Neural progenitor cell (in vitro differentiated cells): ENCODE data around the gene PPP2R5D. TPM values are rescaled to one million over a fixed set of nuclear protein-coding genes. Genes with fewer than 3 reads are reported as not detected.
A peak's percentile ranks its signal among the peaks of the same experiment; 100 is the strongest.

Experiments
- DNase-seq: peaks from one replicate; pipeline ENCODE4 v3.0.0-alpha.2; 2016; ENCODE audit warnings: low spot score
- H2AFZ ChIP-seq: fragments of 200-600 bp; sonication (generic); replicated peaks from 2 replicates; pipeline ENCODE4 v1.6.1; 2016; ENCODE audit warnings: antibody characterized with exemption
- H3F3A ChIP-seq: fragments of 200-600 bp; sonication (generic); 2 replicates; pipeline ENCODE4 v1.6.1; 2016; ENCODE audit warnings: antibody characterized with exemption, low read depth
- H3K27ac ChIP-seq: fragments of 200-600 bp; sonication (generic); 2 replicates; pipeline ENCODE4 v1.5.1; 2016; ENCODE audit warnings: mild to moderate bottlenecking
- H3K27me3 ChIP-seq: fragments of 200-600 bp; sonication (generic); 2 replicates; pipeline ENCODE4 v1.6.1; 2016; ENCODE audit warnings: mild to moderate bottlenecking, moderate library complexity
- H3K36me3 ChIP-seq: fragments of 200-600 bp; sonication (generic); 2 replicates; pipeline ENCODE4 v1.5.1; 2016
- H3K4me1 ChIP-seq: fragments of 200-600 bp; sonication (generic); 2 replicates; pipeline ENCODE4 v1.6.1; 2016; ENCODE audit warnings: mixed run types
- H3K4me2 ChIP-seq: fragments of 200-600 bp; sonication (generic); 2 replicates; pipeline ENCODE4 v1.6.1; 2016
- H3K4me3 ChIP-seq: fragments of 200-600 bp; sonication (generic); 2 replicates; pipeline ENCODE4 v1.5.1; 2016
- H3K79me2 ChIP-seq: fragments of 200-600 bp; sonication (generic); 2 replicates; pipeline ENCODE4 v1.6.1; 2016; ENCODE audit warnings: low read depth
- H3K9ac ChIP-seq: fragments of 200-600 bp; sonication (generic); 2 replicates; pipeline ENCODE4 v1.6.1; 2016
- H3K9me3 ChIP-seq: fragments of 200-600 bp; sonication (generic); 2 replicates; pipeline ENCODE4 v1.5.1; 2016; ENCODE audit warnings: low read depth
- H4K20me1 ChIP-seq: fragments of 200-600 bp; sonication (generic); 2 replicates; pipeline ENCODE4 v1.6.1; 2016; ENCODE audit warnings: low read depth
- H3K27ac Mint-ChIP-seq: 3 replicates; pipeline ENCODE4 v1.8.0; 2021; ENCODE audit warnings: mixed read lengths
- H3K27me3 Mint-ChIP-seq: 2 replicates; pipeline ENCODE4 v1.8.0; 2022; ENCODE audit warnings: low read depth, mild to moderate bottlenecking, inconsistent platforms, moderate library complexity, mixed read lengths; ENCODE audit not compliant: insufficient read depth
- H3K36me3 Mint-ChIP-seq: 3 replicates; pipeline ENCODE4 v1.8.0; 2021; ENCODE audit warnings: mixed read lengths
- H3K4me1 Mint-ChIP-seq: 3 replicates; pipeline ENCODE4 v1.8.0; 2021; ENCODE audit warnings: mixed read lengths
- H3K4me3 Mint-ChIP-seq: 3 replicates; pipeline ENCODE4 v1.8.0; 2021; ENCODE audit warnings: mild to moderate bottlenecking, moderate library complexity, mixed read lengths
- H3K9me3 Mint-ChIP-seq: 3 replicates; pipeline ENCODE4 v1.8.0; 2020; ENCODE audit warnings: mixed read lengths
- EZH2 ChIP-seq: fragments of 200-600 bp; sonication (generic); IDR thresholded peaks from 2 replicates; pipeline ENCODE4 v1.6.1; 2017; ENCODE audit warnings: antibody characterized with exemption, mild to moderate bottlenecking, moderate library complexity
- EZH2phosphoT487 ChIP-seq: fragments of 200-600 bp; sonication (generic); IDR thresholded peaks from 2 replicates; pipeline ENCODE4 v1.6.1; 2017; ENCODE audit warnings: antibody characterized with exemption
- total RNA-seq: library from RNA; depleted of rRNA; stranded (reverse); fragments of >200 nt; gene quantifications from 2 replicates; pipeline ENCODE4 v1.2.3, GENCODE V29; 2015; ENCODE audit warnings: low replicate concordance
- TF ChIP-seq, protein P1 (sequence below): fragments of 200-600 bp; sonication (generic); IDR thresholded peaks from 2 replicates; pipeline ENCODE4 v1.5.1; 2017; ENCODE audit warnings: antibody characterized with exemption, mild to moderate bottlenecking

PPP2R5D gene
- total RNA-seq, 1 donor from 2014 or later, result 75.0 TPM

DNA sequence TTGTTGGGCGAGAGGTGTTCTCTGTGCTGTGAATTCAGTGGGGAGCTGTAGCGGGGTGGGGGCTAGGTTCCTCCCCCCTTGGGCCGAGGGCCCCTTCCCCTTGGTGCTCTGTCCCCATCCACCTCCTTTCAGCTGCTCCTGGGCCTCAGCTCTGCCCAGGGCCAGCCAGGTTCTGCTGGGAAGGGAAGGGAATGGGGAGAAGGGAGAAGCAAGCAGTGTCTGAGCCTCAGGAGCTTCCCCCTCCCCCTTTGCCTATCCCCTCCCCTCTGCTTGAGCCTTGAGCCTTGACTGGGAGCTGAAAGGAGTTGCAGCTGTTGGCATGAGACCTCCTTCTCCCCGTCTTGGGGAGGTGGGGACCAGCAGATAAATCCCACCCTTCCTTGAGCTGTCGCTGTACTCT, 36.5 kb downstream of the PPP2R5D start:
- Histone ChIP-seq H4K20me1 (peaks cover 10% of the 10 kb centered on the region), H2AFZ (peak overlapping the region; percentile 45), H3K9ac (peak overlapping the region; percentile 76), H3F3A (peaks cover 31% of the 10 kb centered on the region), H3K36me3 (no peaks in the 10 kb centered on the region), H3K79me2 (peaks cover 56% of the 10 kb centered on the region), H3K27me3 (no peaks in the 10 kb centered on the region), H3K9me3 (no peaks in the 10 kb centered on the region), H3K4me2 (peak overlapping the region; percentile 84), H3K4me1 (peaks cover 9% of the 10 kb centered on the region), H3K4me3 (peak overlapping the region; percentile 91), H3K27ac (peak overlapping the region; percentile 20)
- no peak for TF ChIP-seq EZH2
- no peak overlapping the region for H3K27ac Mint-ChIP-seq
- H3K4me1 Mint-ChIP-seq, result peaks cover 8% of the 10 kb centered on the region
- peak; percentile 50 for DNase-seq
- peaks cover 7% of the 10 kb centered on the region for H3K27me3 Mint-ChIP-seq
- no peaks in the 10 kb centered on the region for H3K9me3 Mint-ChIP-seq
- peaks cover 8% of the 10 kb centered on the region for H3K36me3 Mint-ChIP-seq
- H3K4me3 Mint-ChIP-seq, result peak overlapping the region; percentile 99

DNA sequence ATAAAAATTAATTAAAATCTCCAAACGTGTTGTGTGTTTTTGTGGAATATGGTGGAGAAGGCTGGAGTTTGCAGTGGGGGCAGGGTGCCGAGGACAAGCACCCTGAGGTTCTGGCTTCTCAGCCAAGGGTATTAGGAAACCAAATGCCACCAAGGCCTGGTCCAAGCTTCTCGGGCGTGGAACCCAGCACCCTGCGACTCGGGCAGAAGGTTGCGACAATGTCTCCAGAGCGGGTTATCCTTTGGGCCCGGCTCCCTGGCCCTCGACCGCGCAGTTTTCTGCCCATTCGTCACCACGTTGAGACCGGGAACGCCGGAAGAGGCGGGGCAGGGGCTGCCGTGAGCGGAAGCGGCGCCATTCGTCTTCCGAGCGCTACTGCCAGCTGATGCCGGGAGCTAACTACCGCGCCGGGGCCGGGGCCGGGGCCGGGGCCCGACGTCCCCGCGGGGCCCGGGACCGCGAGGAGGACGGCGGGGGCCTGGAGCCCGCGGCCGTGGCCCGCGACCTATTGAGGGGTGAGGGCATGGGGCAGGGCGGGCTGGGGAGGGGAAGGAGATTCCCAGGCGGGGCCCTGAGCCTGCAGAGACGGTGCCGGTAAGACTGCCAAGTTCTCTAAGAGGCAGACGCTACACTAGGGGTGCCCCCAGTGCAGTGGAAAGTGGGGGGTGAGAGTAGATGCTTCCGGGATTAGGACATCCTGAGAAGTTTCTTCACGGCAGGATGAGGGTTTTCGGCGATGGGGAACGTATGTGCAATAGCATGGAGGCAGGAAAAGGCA, 37.1 kb downstream of the PPP2R5D start, which contains the start of gene RRP36:
TSS of gene RRP36 (plus strand) at position 354 of the 778 bp plus-strand sequence. CDS start at position 386, 32 bp downstream.
- Histone ChIP-seq H3K4me1 (peaks cover 4% of the 10 kb centered on the region), H3K79me2 (peaks cover 50% of the 10 kb centered on the region), H4K20me1 (peaks cover 7% of the 10 kb centered on the region), H3K9ac (peak within 1 kb of the TSS; percentile 76), H3K4me2 (peak within 1 kb of the TSS; percentile 84), H3K9me3 (no peaks in the 10 kb centered on the region), H3K27ac (peak within 1 kb of the TSS; percentile 57), H3K27me3 (no peaks in the 10 kb centered on the region), H3K4me3 (peak within 1 kb of the TSS; percentile 91), H3K36me3 (no peaks in the 10 kb centered on the region), H2AFZ (peak within 1 kb of the TSS; percentile 45), H3F3A (peaks cover 31% of the 10 kb centered on the region)
- Mint-ChIP-seq H3K4me3 (peak within 1 kb of the TSS; percentile 99), H3K9me3 (no peaks in the 10 kb centered on the region), H3K36me3 (peaks cover 8% of the 10 kb centered on the region), H3K4me1 (peaks cover 5% of the 10 kb centered on the region), H3K27ac (peak within 1 kb of the TSS; percentile 69), H3K27me3 (peaks cover 7% of the 10 kb centered on the region)
- DNase-seq, result peak; percentile 86
- TF ChIP-seq EZH2phosphoT487 (no peak), EZH2 (no peak)
- TF ChIP-seq, protein P1, sequence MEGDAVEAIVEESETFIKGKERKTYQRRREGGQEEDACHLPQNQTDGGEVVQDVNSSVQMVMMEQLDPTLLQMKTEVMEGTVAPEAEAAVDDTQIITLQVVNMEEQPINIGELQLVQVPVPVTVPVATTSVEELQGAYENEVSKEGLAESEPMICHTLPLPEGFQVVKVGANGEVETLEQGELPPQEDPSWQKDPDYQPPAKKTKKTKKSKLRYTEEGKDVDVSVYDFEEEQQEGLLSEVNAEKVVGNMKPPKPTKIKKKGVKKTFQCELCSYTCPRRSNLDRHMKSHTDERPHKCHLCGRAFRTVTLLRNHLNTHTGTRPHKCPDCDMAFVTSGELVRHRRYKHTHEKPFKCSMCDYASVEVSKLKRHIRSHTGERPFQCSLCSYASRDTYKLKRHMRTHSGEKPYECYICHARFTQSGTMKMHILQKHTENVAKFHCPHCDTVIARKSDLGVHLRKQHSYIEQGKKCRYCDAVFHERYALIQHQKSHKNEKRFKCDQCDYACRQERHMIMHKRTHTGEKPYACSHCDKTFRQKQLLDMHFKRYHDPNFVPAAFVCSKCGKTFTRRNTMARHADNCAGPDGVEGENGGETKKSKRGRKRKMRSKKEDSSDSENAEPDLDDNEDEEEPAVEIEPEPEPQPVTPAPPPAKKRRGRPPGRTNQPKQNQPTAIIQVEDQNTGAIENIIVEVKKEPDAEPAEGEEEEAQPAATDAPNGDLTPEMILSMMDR, result no peak

DNA sequence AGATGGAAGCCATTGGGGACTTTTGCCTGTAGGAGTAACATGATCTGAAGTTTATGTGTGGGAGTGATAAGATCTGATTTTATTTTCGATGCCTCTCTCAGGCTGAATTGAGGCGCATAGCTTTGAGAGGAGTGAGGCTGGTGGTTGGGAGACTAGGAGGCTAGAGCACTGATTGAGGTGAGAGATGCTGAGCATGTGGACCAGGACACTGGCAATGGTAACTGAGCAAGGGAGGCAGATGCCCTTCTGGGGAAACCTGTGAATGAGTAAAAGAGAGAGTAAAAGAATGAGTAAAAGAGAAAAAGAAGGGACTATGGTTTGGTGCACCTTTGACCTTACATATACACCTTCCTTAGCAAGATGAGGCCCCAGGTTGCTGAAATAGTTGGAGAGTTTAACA, 40.1 kb downstream of the PPP2R5D start:
- Histone ChIP-seq H3K79me2 (peaks cover 36% of the 10 kb centered on the region), H3K9ac (no peak overlapping the region), H2AFZ (no peak overlapping the region), H3K4me2 (no peak overlapping the region), H3K4me1 (peaks cover 4% of the 10 kb centered on the region), H3K27ac (no peak overlapping the region), H4K20me1 (peaks cover 7% of the 10 kb centered on the region), H3K27me3 (no peaks in the 10 kb centered on the region), H3K36me3 (peaks cover 1% of the 10 kb centered on the region), H3K9me3 (no peaks in the 10 kb centered on the region), H3K4me3 (no peak overlapping the region), H3F3A (peaks cover 31% of the 10 kb centered on the region)
- peaks cover 5% of the 10 kb centered on the region for H3K4me1 Mint-ChIP-seq
- no peak overlapping the region for H3K27ac Mint-ChIP-seq
- H3K27me3 Mint-ChIP-seq, result peaks cover 7% of the 10 kb centered on the region
- H3K4me3 Mint-ChIP-seq, result peak overlapping the region; percentile 1
- DNase-seq, result no peak
- H3K36me3 Mint-ChIP-seq, result peaks cover 18% of the 10 kb centered on the region
- H3K9me3 Mint-ChIP-seq, result no peaks in the 10 kb centered on the region
- TF ChIP-seq, protein P1, result no peak
- TF ChIP-seq EZH2phosphoT487 (no peak), EZH2 (no peak)

DNA sequence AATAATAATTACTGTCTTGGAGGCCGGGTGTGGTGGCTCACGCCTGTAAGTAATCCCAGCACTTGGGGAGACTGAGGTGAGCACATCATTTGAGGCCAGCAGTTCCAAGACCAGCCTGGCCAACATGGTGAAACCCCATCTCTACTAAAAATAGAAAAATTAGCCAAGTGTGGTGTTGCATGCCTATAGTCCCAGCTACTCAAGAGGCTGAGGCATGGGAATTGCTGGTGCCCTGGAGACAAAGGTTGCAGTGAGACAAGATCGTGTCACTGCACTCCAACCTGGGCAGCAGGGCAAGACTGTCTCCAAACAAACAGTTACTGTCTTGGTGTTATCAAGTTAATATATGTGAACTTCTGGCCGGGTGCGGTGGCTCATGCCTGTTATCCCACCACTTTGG, 42.0 kb downstream of the PPP2R5D start:
- no peak for DNase-seq
- H3K9ac ChIP-seq, result no peak overlapping the region
- H3K4me1 ChIP-seq, result no peaks in the 10 kb centered on the region
- peaks cover 7% of the 10 kb centered on the region for H4K20me1 ChIP-seq
- H3K4me3 ChIP-seq, result no peak overlapping the region
- Mint-ChIP-seq H3K4me3 (no peak overlapping the region), H3K27ac (no peak overlapping the region), H3K36me3 (peaks cover 25% of the 10 kb centered on the region), H3K9me3 (no peaks in the 10 kb centered on the region), H3K4me1 (peaks cover 2% of the 10 kb centered on the region), H3K27me3 (no peaks in the 10 kb centered on the region)
- H3K79me2 ChIP-seq, result peaks cover 36% of the 10 kb centered on the region
- peaks cover 7% of the 10 kb centered on the region for H3K36me3 ChIP-seq
- no peak overlapping the region for H3K4me2 ChIP-seq
- H3K27me3 ChIP-seq, result no peaks in the 10 kb centered on the region
- TF ChIP-seq EZH2 (no peak), EZH2phosphoT487 (no peak)
- TF ChIP-seq, protein P1, result no peak
- H2AFZ ChIP-seq, result no peak overlapping the region
- peaks cover 17% of the 10 kb centered on the region for H3F3A ChIP-seq
- no peak overlapping the region for H3K27ac ChIP-seq
- no peaks in the 10 kb centered on the region for H3K9me3 ChIP-seq
